Mucosa of rectum (tissue), 2 donors: ENCODE results near the gene RAB11FIP3.

Source experiments
- H3K27ac ChIP-seq, 2 donors: one replicate each; pipeline ENCODE4 v1.7.0; 2013; ENCODE audit warnings: inconsistent platforms in 2 of 2, low read depth in 2 of 2, low read length in 2 of 2
- H3K27me3 ChIP-seq, 2 donors: one replicate each; pipeline ENCODE4 v1.7.0; 2013; ENCODE audit warnings: low read length in 2 of 2; ENCODE audit not compliant: control insufficient read depth in 2 of 2, insufficient read depth in 2 of 2
- H3K36me3 ChIP-seq, 2 donors: one replicate each; pipeline ENCODE4 v1.7.0; 2013; ENCODE audit warnings: low read length in 2 of 2; ENCODE audit not compliant: control insufficient read depth in 2 of 2, insufficient read depth in 2 of 2
- H3K4me1 ChIP-seq, 2 donors: one replicate each; pipeline ENCODE4 v1.7.0; 2013; ENCODE audit warnings: low read length in 2 of 2, mild to moderate bottlenecking in 1 of 2; ENCODE audit not compliant: control insufficient read depth in 2 of 2, insufficient read depth in 2 of 2
- H3K4me3 ChIP-seq, 2 donors: one replicate each; pipeline ENCODE4 v1.7.0; 2013; ENCODE audit warnings: low read length in 2 of 2
- H3K9ac ChIP-seq, 2 donors: one replicate each; pipeline ENCODE4 v1.7.0; 2013; ENCODE audit warnings: low read length in 2 of 2, low read depth in 1 of 2, mild to moderate bottlenecking in 1 of 2
- H3K9me3 ChIP-seq, 2 donors: one replicate each; pipeline ENCODE4 v1.7.0; 2013; ENCODE audit warnings: low read length in 2 of 2; ENCODE audit not compliant: control insufficient read depth in 2 of 2
- donor health status: healthy.
- donor health status: Normal muscosa, but diverticular disease.

Gene RAB11FIP3

GRCh38 chr16:555528-556473 is 130.4 kb downstream of the RAB11FIP3 start:
- Histone ChIP-seq H3K9ac (no peak overlapping the region), H3K9me3 (no peaks in the 10 kb centered on the region), H3K27ac (no peak overlapping the region), H3K4me3 (no peak overlapping the region), H3K27me3 (peaks cover 7 to 24% of the 10 kb centered on the region in 2 donors), H3K36me3 (peaks cover 0 to 6% of the 10 kb centered on the region in 2 donors), H3K4me1 (peaks cover 0 to 5% of the 10 kb centered on the region in 2 donors)

- H3K9ac ChIP-seq: no peak overlapping the region
These were observed 131.2 kb downstream of the RAB11FIP3 start for GRCh38 chr16:556474-557173.

GRCh38 chr16:557463-558297 is 132.2 kb downstream of the RAB11FIP3 start:
- Histone ChIP-seq H3K4me1 (peaks cover 0 to 5% of the 10 kb centered on the region in 2 donors), H3K27me3 (peaks cover 21 to 41% of the 10 kb centered on the region in 2 donors)

More at GRCh38 chr16:556474-557173, 131.2 kb downstream of the RAB11FIP3 start:
- H3K36me3 ChIP-seq: no peaks in the 10 kb centered on the region
- H3K4me3 ChIP-seq: no peak overlapping the region
- H3K4me1 ChIP-seq: peaks cover 0 to 5% of the 10 kb centered on the region in 2 donors
- H3K9me3 ChIP-seq: no peaks in the 10 kb centered on the region
- H3K27ac ChIP-seq: no peak overlapping the region
- peaks cover 11 to 31% of the 10 kb centered on the region in 2 donors for H3K27me3 ChIP-seq

GRCh38 chr16:558298-559020 is 133.0 kb downstream of the RAB11FIP3 start:
- Histone ChIP-seq H3K27me3 (peaks cover 21 to 43% of the 10 kb centered on the region in 2 donors), H3K4me3 (no peak overlapping the region), H3K36me3 (no peaks in the 10 kb centered on the region), H3K4me1 (peaks cover 0 to 5% of the 10 kb centered on the region in 2 donors), H3K27ac (no peak overlapping the region), H3K9ac (no peak overlapping the region), H3K9me3 (no peaks in the 10 kb centered on the region)

More at GRCh38 chr16:557463-558297, 132.2 kb downstream of the RAB11FIP3 start:
- Histone ChIP-seq H3K27ac (no peak overlapping the region), H3K4me3 (no peak overlapping the region), H3K9me3 (no peaks in the 10 kb centered on the region), H3K36me3 (no peaks in the 10 kb centered on the region), H3K9ac (no peak overlapping the region)

- Histone ChIP-seq H3K27me3 (peaks cover 21 to 43% of the 10 kb centered on the region in 2 donors), H3K4me3 (no peak overlapping the region)
These were observed 133.6 kb downstream of the RAB11FIP3 start for GRCh38 chr16:559021-559380.

GRCh38 chr16:559411-560203 is 134.2 kb downstream of the RAB11FIP3 start:
- Histone ChIP-seq H3K27ac (no peak overlapping the region), H3K4me3 (no peak overlapping the region), H3K4me1 (peaks cover 0 to 5% of the 10 kb centered on the region in 2 donors), H3K27me3 (peaks cover 21 to 43% of the 10 kb centered on the region in 2 donors), H3K9me3 (no peaks in the 10 kb centered on the region), H3K9ac (no peak overlapping the region), H3K36me3 (no peaks in the 10 kb centered on the region)

More at GRCh38 chr16:559021-559380, 133.6 kb downstream of the RAB11FIP3 start:
- H3K27ac ChIP-seq: no peak overlapping the region
- no peaks in the 10 kb centered on the region for H3K9me3 ChIP-seq
- peaks cover 0 to 5% of the 10 kb centered on the region in 2 donors for H3K4me1 ChIP-seq
- no peak overlapping the region for H3K9ac ChIP-seq
- H3K36me3 ChIP-seq: no peaks in the 10 kb centered on the region

GRCh38 chr16:560204-560700 is 134.8 kb downstream of the RAB11FIP3 start, which contains the start of gene PRR35:
Gene PRR35, plus strand, starts transcription at chr16:560394. Its CDS starts 2,901 bp downstream, at chr16:563295.
- Histone ChIP-seq H3K27me3 (peaks cover 21 to 43% of the 10 kb centered on the region in 2 donors), H3K27ac (no peak within 1 kb of the TSS), H3K36me3 (no peaks in the 10 kb centered on the region), H3K9ac (no peak within 1 kb of the TSS), H3K9me3 (no peaks in the 10 kb centered on the region), H3K4me1 (peaks cover 0 to 2% of the 10 kb centered on the region in 2 donors), H3K4me3 (no peak within 1 kb of the TSS)

- Histone ChIP-seq H3K9me3 (no peaks in the 10 kb centered on the region), H3K4me3 (no peak overlapping the region), H3K9ac (no peak overlapping the region), H3K27ac (no peak overlapping the region), H3K27me3 (peaks cover 21 to 43% of the 10 kb centered on the region in 2 donors), H3K4me1 (peaks cover 0 to 2% of the 10 kb centered on the region in 2 donors), H3K36me3 (no peaks in the 10 kb centered on the region)
These were observed 135.4 kb downstream of the RAB11FIP3 start for GRCh38 chr16:560701-561412.
